LNCAP (cell line): ENCODE measurements around the gene KRT82.

ENCODE experiments used
- TF ChIP-seq, protein P1 (sequence below): fragments of 450-650 bp; IDR thresholded peaks from 2 replicates; pipeline ENCODE4 v1.5.1; 2017; ENCODE audit warnings: mild to moderate bottlenecking

Gene KRT82

DNA sequence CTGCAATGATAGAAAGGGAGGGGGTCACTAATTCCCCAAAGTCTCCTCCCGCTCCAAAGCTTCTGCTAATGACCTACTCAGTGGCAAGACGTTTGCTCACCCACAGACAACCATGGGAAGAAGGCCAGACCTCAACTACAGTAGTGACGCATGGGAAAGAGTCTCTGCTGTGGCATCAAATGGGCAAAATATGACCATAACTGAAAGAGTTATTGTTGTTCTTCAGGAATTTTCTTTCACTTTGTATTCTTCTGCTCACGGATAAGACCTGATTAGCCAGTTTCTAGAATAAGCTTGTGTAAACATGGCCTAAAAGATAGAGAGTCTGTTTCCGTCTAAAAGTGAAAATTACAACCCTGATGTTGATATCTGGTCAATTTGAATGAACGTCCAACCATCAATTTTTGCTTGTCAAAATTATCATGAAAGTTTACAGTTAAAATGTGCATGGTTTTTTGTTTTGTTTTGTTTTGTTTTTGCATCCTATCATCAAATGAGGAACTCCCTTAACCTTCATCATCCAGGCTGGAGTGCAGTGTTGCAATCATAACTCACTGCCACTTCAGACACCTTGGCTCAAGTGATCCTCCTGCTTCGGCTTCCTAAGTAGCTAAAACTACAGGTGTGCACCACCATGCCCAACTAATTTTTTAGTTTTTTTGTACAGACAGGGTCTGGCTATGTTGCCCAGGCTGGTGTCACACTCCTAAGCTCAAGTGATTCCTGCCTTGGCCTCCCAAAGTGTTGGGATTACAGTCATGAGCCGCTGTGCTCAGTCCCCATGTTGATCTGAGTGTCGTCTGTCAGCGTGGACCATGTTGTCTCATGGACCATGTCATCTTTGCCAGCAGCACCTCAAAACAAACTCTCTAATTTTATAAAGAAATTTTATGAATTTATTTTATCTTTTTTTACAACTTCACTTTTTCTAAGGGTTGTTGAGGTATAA is 38.8 kb upstream of the KRT82 start:
- TF ChIP-seq, protein P1, sequence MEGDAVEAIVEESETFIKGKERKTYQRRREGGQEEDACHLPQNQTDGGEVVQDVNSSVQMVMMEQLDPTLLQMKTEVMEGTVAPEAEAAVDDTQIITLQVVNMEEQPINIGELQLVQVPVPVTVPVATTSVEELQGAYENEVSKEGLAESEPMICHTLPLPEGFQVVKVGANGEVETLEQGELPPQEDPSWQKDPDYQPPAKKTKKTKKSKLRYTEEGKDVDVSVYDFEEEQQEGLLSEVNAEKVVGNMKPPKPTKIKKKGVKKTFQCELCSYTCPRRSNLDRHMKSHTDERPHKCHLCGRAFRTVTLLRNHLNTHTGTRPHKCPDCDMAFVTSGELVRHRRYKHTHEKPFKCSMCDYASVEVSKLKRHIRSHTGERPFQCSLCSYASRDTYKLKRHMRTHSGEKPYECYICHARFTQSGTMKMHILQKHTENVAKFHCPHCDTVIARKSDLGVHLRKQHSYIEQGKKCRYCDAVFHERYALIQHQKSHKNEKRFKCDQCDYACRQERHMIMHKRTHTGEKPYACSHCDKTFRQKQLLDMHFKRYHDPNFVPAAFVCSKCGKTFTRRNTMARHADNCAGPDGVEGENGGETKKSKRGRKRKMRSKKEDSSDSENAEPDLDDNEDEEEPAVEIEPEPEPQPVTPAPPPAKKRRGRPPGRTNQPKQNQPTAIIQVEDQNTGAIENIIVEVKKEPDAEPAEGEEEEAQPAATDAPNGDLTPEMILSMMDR: no peak

DNA sequence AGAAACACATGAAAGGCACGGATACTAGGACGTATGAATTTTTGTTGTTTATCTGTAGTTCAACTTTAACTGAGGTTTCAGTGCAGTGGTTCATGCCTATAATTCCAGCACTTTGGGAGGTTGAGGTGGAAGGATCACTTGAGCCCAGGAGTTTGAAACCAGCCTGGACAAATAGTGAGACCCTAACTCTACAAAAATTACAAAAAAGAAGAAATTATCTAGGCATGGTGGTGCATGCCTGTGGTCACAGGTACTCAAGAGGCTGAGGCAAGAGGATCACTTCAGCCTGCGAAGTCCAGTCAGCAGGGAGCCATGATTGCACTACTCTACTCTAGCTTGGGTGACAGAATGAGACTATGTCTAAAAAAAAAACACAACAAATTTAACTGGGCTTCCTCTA is 37.8 kb upstream of the KRT82 start:
- TF ChIP-seq, protein P1: no peak

DNA sequence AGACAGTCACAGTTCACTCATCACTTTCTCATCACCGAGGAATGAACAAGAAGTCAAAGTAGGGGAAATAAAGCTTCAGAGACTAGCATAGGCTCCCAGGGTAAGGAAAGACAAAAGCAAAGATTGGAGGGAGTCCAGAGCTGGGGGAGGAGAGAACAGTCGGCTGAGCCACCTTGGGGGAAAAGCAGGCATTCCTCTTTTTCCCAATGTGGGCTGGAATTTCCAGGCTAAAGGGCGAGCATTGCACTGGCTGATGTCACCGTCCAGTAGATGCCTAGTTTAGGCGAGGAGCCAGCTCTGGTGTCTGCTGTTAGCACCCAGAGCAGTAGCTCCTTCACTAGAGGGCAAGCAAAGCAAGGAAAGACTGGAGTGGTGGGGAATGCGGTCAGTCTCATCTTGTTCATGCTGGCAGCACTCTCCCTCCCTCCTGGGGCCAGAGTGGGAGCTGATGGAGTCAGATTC is 36.5 kb upstream of the KRT82 start:
- TF ChIP-seq, protein P1: no peak

DNA sequence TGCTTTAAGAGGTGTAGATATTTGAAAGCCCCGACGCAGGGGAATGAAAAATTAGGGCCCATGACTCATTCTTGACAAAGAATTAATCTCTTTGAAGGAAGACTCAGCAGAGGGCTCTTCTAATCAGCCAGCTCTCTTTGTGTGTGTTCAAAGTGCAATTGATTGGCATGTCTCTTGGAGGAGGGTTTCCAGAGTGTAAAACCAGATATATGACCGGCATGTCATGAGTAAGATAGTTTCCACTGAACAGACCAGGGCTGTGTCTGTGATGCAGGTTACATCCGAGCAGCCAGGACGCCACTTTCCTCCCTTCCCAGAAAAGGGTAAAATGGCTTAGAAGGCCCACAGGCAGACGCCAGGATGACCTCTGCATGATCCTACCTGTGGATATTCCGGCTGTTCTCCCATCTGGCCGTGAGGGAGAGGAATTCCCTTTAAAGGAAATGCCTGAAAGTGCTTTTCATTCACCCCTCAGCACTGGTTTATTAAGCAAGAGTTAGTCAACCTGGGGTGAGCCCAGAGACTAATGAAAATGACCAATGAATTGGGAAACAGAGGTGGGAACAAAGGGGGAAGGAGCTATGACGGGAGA is 35.3 kb upstream of the KRT82 start:
- TF ChIP-seq, protein P1: no peak

DNA sequence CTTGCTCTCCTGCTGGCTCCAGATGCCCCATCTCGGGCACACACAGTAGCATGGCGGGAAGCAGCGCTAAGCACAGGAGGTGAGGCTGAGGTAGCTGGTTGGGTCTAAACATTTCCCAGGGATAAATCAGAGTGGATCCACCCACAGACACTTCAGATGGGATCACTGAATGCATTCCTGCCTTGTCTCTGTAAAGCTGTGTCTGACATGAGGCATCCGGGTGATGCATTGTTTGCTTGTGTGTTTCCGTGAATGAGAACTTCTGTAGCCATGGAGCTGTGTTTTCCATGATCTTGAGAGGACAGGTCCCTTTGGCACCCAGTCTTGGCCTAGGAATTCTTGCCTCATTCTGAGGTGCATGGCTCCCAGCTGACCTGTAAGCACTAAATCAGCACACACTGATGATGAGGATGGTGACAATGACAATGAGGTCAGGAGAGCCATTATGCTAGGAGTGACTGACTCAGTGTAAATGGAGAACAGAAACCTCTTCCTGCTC is 34.7 kb upstream of the KRT82 start:
- TF ChIP-seq, protein P1: no peak

DNA sequence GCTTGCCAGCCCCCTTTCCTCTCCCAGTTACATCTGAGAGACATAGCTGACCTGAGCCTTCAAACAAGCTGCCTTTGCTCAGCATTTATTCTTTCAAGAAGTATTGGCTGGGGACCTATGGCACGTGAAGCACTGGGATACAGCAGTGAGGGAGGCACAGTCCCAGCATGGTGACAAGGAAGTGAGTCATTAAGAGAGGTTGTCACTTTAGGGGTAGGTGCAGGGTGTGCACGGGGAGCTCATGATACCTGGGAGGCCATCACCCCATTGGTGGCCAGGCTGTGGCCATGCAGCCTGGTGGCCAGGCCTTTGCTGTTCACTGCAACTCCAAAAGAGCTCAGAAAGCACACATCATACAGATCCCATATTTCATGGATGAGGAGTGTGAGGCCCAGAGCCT is 33.7 kb upstream of the KRT82 start:
- TF ChIP-seq, protein P1: no peak

DNA sequence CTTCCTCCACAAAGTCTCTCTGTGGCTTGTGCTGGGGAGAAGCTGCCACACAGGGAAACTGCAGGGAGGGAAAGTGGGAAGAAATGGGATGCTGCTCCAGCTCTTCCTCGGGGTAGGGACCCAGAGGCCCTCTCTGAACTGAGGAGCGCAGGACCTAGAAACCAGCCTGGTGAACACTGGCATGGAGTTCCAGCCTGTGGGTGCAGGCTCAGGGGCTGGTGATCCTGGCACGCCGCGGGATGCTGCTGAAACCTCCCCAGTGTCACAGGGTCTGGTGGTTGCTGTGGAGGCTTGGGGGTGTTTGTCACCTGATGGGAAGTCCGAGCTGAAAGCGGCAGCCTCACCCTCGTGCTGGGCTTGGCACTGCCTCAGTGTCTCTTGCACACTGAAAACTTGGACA is 33.3 kb upstream of the KRT82 start:
- TF ChIP-seq, protein P1: no peak
